RWPE2 (cell line): Measurements from ENCODE around the gene PLCH2.
"Not testable (repeated sequence)": the region's sequence is repeated elsewhere in the genome, so short reads cannot be mapped to it uniquely, and the experiment has no call there.

ENCODE experiments used
- ATAC-seq: fragments of 200-7000 bp; cut with Tn5 transposase; 3 replicates; pipeline ENCODE4 v1.9.1; 2021; ENCODE audit warnings: low read depth
- DNase-seq: peaks from one replicate; pipeline ENCODE4 v3.0.0-alpha.2; 2020; ENCODE audit warnings: low spot score
- H3K27ac ChIP-seq: fragments of 450-650 bp; 2 replicates; pipeline ENCODE4 v1.5.1; 2017; ENCODE audit warnings: mild to moderate bottlenecking; ENCODE audit not compliant: poor library complexity, severe bottlenecking
- H3K27me3 ChIP-seq: fragments of 250-450 bp; sonication (Bioruptor Pico); 2 replicates; pipeline ENCODE4 v1.5.1; 2021; ENCODE audit warnings: mild to moderate bottlenecking, moderate library complexity; ENCODE audit not compliant: insufficient read depth, poor library complexity, severe bottlenecking
- H3K36me3 ChIP-seq: fragments of 250-450 bp; sonication (Bioruptor Pico); 2 replicates; pipeline ENCODE4 v1.5.1; 2020; ENCODE audit warnings: low read depth, mild to moderate bottlenecking, moderate library complexity
- H3K4me1 ChIP-seq: fragments of 250-450 bp; sonication (Bioruptor Pico); 2 replicates; pipeline ENCODE4 v1.5.1; 2021; ENCODE audit warnings: mild to moderate bottlenecking, moderate library complexity; ENCODE audit not compliant: insufficient read depth, poor library complexity, severe bottlenecking
- H3K4me3 ChIP-seq: fragments of 250-450 bp; sonication (Bioruptor Pico); 2 replicates; pipeline ENCODE4 v1.5.1; 2021; ENCODE audit warnings: mild to moderate bottlenecking, moderate library complexity; ENCODE audit not compliant: severe bottlenecking
- H3K9me3 ChIP-seq: fragments of 250-450 bp; sonication (Bioruptor Pico); 2 replicates; pipeline ENCODE4 v1.5.1; 2021; ENCODE audit warnings: mild to moderate bottlenecking, moderate library complexity; ENCODE audit not compliant: severe bottlenecking
- TF ChIP-seq, protein P1 (sequence below): fragments of 450-650 bp; IDR thresholded peaks from one replicate; pipeline ENCODE4 v1.5.1; 2017; ENCODE audit warnings: mild to moderate bottlenecking, moderate library complexity; ENCODE audit not compliant: poor library complexity, severe bottlenecking

Gene PLCH2

GRCh38 chr1:2436876-2437275 is 39.2 kb upstream of the PLCH2 start:
- ATAC-seq (0 out of 3 replicates have a peak, but pooled peaks have one; percentile 5), DNase-seq (no peak)
- H3K27me3 ChIP-seq: no peaks in the 10 kb centered on the region
- H3K27ac ChIP-seq: no peak overlapping the region
- H3K9me3 ChIP-seq: no peaks in the 10 kb centered on the region
- no peak overlapping the region for H3K4me3 ChIP-seq
- no peaks in the 10 kb centered on the region for H3K4me1 ChIP-seq
- TF ChIP-seq, protein P1, sequence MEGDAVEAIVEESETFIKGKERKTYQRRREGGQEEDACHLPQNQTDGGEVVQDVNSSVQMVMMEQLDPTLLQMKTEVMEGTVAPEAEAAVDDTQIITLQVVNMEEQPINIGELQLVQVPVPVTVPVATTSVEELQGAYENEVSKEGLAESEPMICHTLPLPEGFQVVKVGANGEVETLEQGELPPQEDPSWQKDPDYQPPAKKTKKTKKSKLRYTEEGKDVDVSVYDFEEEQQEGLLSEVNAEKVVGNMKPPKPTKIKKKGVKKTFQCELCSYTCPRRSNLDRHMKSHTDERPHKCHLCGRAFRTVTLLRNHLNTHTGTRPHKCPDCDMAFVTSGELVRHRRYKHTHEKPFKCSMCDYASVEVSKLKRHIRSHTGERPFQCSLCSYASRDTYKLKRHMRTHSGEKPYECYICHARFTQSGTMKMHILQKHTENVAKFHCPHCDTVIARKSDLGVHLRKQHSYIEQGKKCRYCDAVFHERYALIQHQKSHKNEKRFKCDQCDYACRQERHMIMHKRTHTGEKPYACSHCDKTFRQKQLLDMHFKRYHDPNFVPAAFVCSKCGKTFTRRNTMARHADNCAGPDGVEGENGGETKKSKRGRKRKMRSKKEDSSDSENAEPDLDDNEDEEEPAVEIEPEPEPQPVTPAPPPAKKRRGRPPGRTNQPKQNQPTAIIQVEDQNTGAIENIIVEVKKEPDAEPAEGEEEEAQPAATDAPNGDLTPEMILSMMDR: no peak
- H3K36me3 ChIP-seq: peaks cover 46% of the 10 kb centered on the region

DNA sequence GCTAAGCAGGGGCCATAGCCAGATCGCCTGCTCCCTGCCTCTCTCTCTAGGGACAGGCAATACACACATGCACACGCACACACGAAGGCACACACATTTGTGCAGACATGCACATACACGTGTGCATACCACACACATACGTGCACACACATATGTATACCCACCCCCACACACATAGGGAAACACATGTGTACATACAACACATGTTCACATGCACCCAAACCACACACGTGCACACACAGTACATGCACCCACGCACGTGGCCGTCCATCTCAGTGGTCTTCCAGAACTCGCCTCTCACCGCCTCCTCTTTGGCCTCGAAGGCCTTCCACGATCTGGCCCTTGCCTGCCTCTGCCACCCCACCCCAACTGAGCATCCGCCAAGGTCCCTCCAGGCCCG is 38.5 kb upstream of the PLCH2 start:
- no peak for DNase-seq
- no peak overlapping the region for H3K4me3 ChIP-seq
- H3K36me3 ChIP-seq: peaks cover 43% of the 10 kb centered on the region
- no peaks in the 10 kb centered on the region for H3K4me1 ChIP-seq
- no peak for ATAC-seq
- H3K9me3 ChIP-seq: no peaks in the 10 kb centered on the region
- TF ChIP-seq, protein P1: no peak
- H3K27ac ChIP-seq: no peak overlapping the region
- H3K27me3 ChIP-seq: no peaks in the 10 kb centered on the region

DNA sequence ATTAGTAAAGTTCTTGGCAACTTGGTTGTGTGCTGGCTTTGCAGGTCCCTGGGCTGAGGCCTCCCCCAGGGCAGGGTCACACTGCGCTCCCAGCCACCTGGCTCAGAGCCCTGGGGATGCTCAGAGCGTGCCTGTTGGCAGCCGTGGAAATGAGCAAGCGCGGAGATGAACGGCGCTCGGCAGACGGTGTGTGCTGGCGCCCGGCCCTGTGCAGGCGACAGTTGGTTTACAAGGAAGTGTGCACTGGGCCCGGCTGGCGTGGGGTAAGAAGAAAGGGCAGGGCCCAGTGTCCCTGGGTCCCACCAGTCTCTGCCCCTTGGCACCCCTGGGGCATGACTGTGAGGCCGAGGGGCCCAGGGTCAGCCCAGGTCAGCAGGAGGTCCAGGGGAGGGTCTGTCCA is 38.1 kb upstream of the PLCH2 start:
- no peaks in the 10 kb centered on the region for H3K4me1 ChIP-seq
- no peaks in the 10 kb centered on the region for H3K27me3 ChIP-seq
- no peaks in the 10 kb centered on the region for H3K9me3 ChIP-seq
- no peak for DNase-seq
- no peak overlapping the region for H3K27ac ChIP-seq
- no peak for ATAC-seq
- no peak overlapping the region for H3K4me3 ChIP-seq
- TF ChIP-seq, protein P1: no peak
- peaks cover 39% of the 10 kb centered on the region for H3K36me3 ChIP-seq

- no peaks in the 10 kb centered on the region for H3K4me1 ChIP-seq
- H3K9me3 ChIP-seq: no peaks in the 10 kb centered on the region
- DNase-seq (no peak), ATAC-seq (no peak)
- no peak overlapping the region for H3K27ac ChIP-seq
- no peak overlapping the region for H3K4me3 ChIP-seq
- H3K36me3 ChIP-seq: peaks cover 33% of the 10 kb centered on the region
- no peaks in the 10 kb centered on the region for H3K27me3 ChIP-seq
- TF ChIP-seq, protein P1: no peak
Observed at GRCh38 chr1:2438641-2439040, 37.4 kb upstream of the PLCH2 start.

- ATAC-seq: no peak
- H3K27ac ChIP-seq: no peak overlapping the region
- no peaks in the 10 kb centered on the region for H3K27me3 ChIP-seq
- H3K9me3 ChIP-seq: no peaks in the 10 kb centered on the region
- no peak for DNase-seq
- H3K4me3 ChIP-seq: no peak overlapping the region
- TF ChIP-seq, protein P1: no peak
- no peaks in the 10 kb centered on the region for H3K4me1 ChIP-seq
- H3K36me3 ChIP-seq: peaks cover 26% of the 10 kb centered on the region
Observed at GRCh38 chr1:2439369-2439768, 36.7 kb upstream of the PLCH2 start.

DNA sequence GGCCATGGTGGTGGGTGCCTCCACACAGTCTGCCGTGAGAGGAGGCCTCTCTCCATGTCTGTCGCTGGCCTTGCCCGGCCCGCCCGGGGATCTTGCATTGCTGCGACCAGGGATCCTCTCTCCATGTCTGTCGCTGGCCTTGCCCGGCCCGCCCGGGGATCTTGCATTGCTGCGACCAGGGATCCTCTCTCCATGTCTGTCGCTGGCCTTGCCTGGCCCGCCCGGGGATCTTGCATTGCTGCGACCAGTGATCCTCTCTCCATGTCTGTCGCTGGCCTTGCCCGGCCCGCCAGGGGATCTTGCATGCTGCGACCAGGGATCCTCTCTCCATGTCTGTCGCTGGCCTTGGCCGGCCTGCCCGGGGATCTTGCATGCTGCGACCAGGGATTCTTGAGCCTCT is 35.7 kb upstream of the PLCH2 start:
- not testable (repeated sequence) for DNase-seq, H3K27ac ChIP-seq, ATAC-seq, H3K9me3 ChIP-seq, H3K4me1 ChIP-seq, H3K27me3 ChIP-seq, H3K4me3 ChIP-seq
- peaks cover 16% of the 10 kb centered on the region for H3K36me3 ChIP-seq
